ENCODE measurements around the gene CCDC136. TPM values are rescaled to one million over a fixed set of nuclear protein-coding genes. Genes with fewer than 3 reads are reported as not detected.

Gene CCDC136
- total RNA-seq, 4 donors from 2014 or later: 4.5 to 12.4 (median 7.2) TPM

GRCh38 chr7:128827971-128828711 is 36.4 kb downstream of the CCDC136 start:
- Histone ChIP-seq H3K27ac (no peak overlapping the region), H3K36me3 (no peaks in the 10 kb centered on the region), H3K4me1 (peaks cover 0 to 34% (median 25%) of the 10 kb centered on the region in 4 donors), H3K27me3 (peaks cover 0 to 35% of the 10 kb centered on the region in 2 donors), H3K4me3 (no peak overlapping the region), H3K9me3 (no peaks in the 10 kb centered on the region)
- WGBS, 2 donors: 76 to 79% methylated on average over 10 of the region's 10 CpGs
- TF ChIP-seq CTCF (IDR thresholded peaks at IDR 0.05) (no peak), EP300 (IDR thresholded peaks at IDR 0.05) (no peak), POLR2A (IDR thresholded peaks at IDR 0.05) (no peak)
- DNase-seq (ENCODE audit: low spot score in 2 of 2): no peak

DNA sequence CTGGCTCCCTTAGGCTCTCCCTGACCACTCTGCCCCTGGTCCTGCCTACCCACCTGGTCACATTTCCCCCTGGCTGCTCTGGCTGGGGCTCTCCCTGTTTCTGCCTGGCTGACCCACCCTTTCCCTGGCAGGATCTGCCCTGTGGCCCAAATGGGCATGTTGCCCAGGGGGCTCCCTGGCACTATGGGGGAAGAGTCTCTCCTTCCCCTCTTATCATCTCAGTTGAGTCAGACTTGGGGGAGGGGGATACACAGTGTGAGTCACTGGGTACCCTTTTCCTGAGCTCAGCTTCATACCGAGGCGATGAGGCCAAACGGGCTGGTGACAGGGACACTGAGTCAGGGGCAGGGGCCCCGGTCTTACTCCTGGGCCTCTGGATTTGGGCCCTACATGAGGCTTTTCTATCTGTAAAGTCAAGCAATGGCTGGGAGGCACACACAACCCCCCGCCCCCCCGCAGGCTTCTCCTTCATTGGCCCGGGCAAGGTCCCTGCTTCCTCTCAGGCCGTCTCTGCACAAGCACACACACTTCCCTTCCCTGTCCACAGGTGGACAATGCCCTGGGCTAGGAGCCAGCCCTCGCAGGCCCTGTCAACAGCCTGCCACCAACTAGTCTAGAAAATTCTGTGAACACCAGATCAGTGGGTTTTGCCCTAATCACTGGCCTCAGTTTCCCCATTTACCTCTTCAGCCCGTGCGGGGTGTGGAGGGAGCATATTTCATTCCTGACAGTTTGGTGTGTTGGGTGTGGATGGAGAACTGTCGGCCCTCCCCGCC is 37.8 kb downstream of the CCDC136 start:
- WGBS, 2 donors: 27 to 37% methylated on average over 7 to 13 of the region's 13 CpGs

GRCh38 chr7:128830231-128831177 is 38.7 kb downstream of the CCDC136 start, which contains the start of gene FLNC:
FLNC (plus strand) TSS chr7:128830406; CDS start chr7:128830638, 232 bp downstream.
- Histone ChIP-seq H3K4me1 (peaks cover 0 to 44% (median 29%) of the 10 kb centered on the region in 4 donors), H3K9me3 (no peaks in the 10 kb centered on the region), H3K27ac (peak within 1 kb of the TSS; percentile 36 to 74 (median 60)), H3K4me3 (peak within 1 kb of the TSS; percentile 42 to 75 (median 50)), H3K27me3 (peaks cover 0 to 35% of the 10 kb centered on the region in 2 donors), H3K36me3 (no peaks in the 10 kb centered on the region)
- 2 to 6% methylated on average over 17 to 49 of the region's 109 CpGs for WGBS, 2 donors
- TF ChIP-seq EP300 (IDR thresholded peaks at IDR 0.05): peak in 1 of 2 donors; percentile 13
- no peak for TF ChIP-seq CTCF (IDR thresholded peaks at IDR 0.05)
- no peak for DNase-seq (ENCODE audit: low spot score in 2 of 2)

More for the DNA sequence above, 37.8 kb downstream of the CCDC136 start:
- peak overlapping the region in 1 of 4 donors; percentile 11 for H3K27ac ChIP-seq
- peaks cover 0 to 35% of the 10 kb centered on the region in 2 donors for H3K27me3 ChIP-seq
- no peaks in the 10 kb centered on the region for H3K36me3 ChIP-seq
- DNase-seq (ENCODE audit: low spot score in 2 of 2): no peak
- H3K4me1 ChIP-seq: peaks cover 0 to 44% (median 29%) of the 10 kb centered on the region in 4 donors
- H3K4me3 ChIP-seq: peak overlapping the region in 2 of 4 donors; percentile 42 to 59
- H3K9me3 ChIP-seq: no peaks in the 10 kb centered on the region
- TF ChIP-seq CTCF (IDR thresholded peaks at IDR 0.05) (no peak), EP300 (IDR thresholded peaks at IDR 0.05) (no peak), POLR2A (IDR thresholded peaks at IDR 0.05) (no peak)

GRCh38 chr7:128831178-128831993 is 39.6 kb downstream of the CCDC136 start:
- 17 to 22% methylated on average over 18 to 28 of the region's 33 CpGs for WGBS, 2 donors
- Histone ChIP-seq H3K9me3 (no peaks in the 10 kb centered on the region), H3K4me1 (peaks cover 0 to 50% (median 29%) of the 10 kb centered on the region in 4 donors), H3K27ac (peak overlapping the region; percentile 10 to 79 (median 66)), H3K27me3 (peaks cover 0 to 35% of the 10 kb centered on the region in 2 donors), H3K36me3 (no peaks in the 10 kb centered on the region), H3K4me3 (peak overlapping the region; percentile 42 to 75 (median 50))
- TF ChIP-seq EP300 (IDR thresholded peaks at IDR 0.05) (no peak), POLR2A (IDR thresholded peaks at IDR 0.05) (no peak), CTCF (IDR thresholded peaks at IDR 0.05) (no peak)
- DNase-seq (ENCODE audit: low spot score in 2 of 2): no peak

Measured in tibial nerve (tissue), 4 donors.